Peyer's patch (tissue), 4 donors: ENCODE data around the gene NEU4. TPM values are rescaled to one million over a fixed set of nuclear protein-coding genes. Genes with fewer than 3 reads are reported as not detected.

ENCODE experiments used
- DNase-seq, 3 donors: peaks; one replicate each; pipeline ENCODE4 v3.0.0-alpha.2; 2017 to 2019
- H3K27ac ChIP-seq, 4 donors: fragments of 200-600 bp; sonication (generic); one replicate each; pipeline ENCODE4 v1.5.1; 2016 to 2019
- H3K27me3 ChIP-seq, 2 donors: fragments of 200-600 bp; sonication (generic); one replicate each; pipeline ENCODE4 v1.5.1; 2019
- H3K36me3 ChIP-seq, 3 donors: fragments of 200-600 bp; sonication (generic); one replicate each; pipeline ENCODE4 v1.5.1; 2016 to 2019
- H3K4me1 ChIP-seq, 4 donors: fragments of 200-600 bp; sonication (generic); one replicate each; pipeline ENCODE4 v1.5.1; 2016 to 2019
- H3K4me3 ChIP-seq, 4 donors: fragments of 200-600 bp; sonication (generic); 1 replicate in 3 of 4; 2 replicates in 1 of 4; pipeline ENCODE4 v1.5.1; 2016 to 2019; ENCODE audit warnings: mild to moderate bottlenecking in 1 of 4
- H3K9me3 ChIP-seq, 4 donors: fragments of 200-600 bp; sonication (generic); one replicate each; pipeline ENCODE4 v1.5.1; 2016 to 2019; ENCODE audit warnings: mild to moderate bottlenecking in 1 of 4
- CTCF ChIP-seq, 6 experiments: fragments of 450-650 bp in 4 of 6; fragments of 200-600 bp in 2 of 6; sonication (generic) in 1 of 6; IDR thresholded peaks; one replicate each; pipeline ENCODE4 v1.5.1; 2017 to 2019; ENCODE audit warnings: antibody characterized with exemption in 6 of 6, mild to moderate bottlenecking in 3 of 6, moderate library complexity in 1 of 6
- POLR2A ChIP-seq, 2 donors: fragments of 450-650 bp; IDR thresholded peaks; one replicate each; pipeline ENCODE4 v1.5.1; 2017; ENCODE audit warnings: antibody characterized with exemption in 2 of 2, mild to moderate bottlenecking in 2 of 2, moderate library complexity in 2 of 2
- total RNA-seq, 4 donors: library from RNA; depleted of rRNA; stranded (reverse); fragments of >200 nt; gene quantifications; one replicate each; pipeline ENCODE4 v1.1.0, GENCODE V29; 2016

The NEU4 gene
- total RNA-seq, 4 donors from 2014 or later, result 35.5 to 73.3 (median 55.9) TPM

GRCh38 chr2:241862775-241863535 lies 54.0 kb downstream of the NEU4 start:
- H3K4me3 ChIP-seq, result peak overlapping the region; percentile 8 to 29 (median 24)
- TF ChIP-seq CTCF (IDR thresholded peaks at IDR 0.05) (no peak), POLR2A (IDR thresholded peaks at IDR 0.05) (no peak)
- no peak for DNase-seq
- peak overlapping the region in 2 of 4 donors; percentile 13 to 47 for H3K27ac ChIP-seq
- H3K36me3 ChIP-seq, result no peaks in the 10 kb centered on the region
- no peaks in the 10 kb centered on the region for H3K27me3 ChIP-seq
- H3K9me3 ChIP-seq, result no peaks in the 10 kb centered on the region
- H3K4me1 ChIP-seq, result peaks cover 0 to 30% (median 23%) of the 10 kb centered on the region in 4 donors

GRCh38 chr2:241863536-241863954 lies 54.6 kb downstream of the NEU4 start:
- TF ChIP-seq POLR2A (IDR thresholded peaks at IDR 0.05) (no peak), CTCF (IDR thresholded peaks at IDR 0.05) (no peak)
- H3K4me3 ChIP-seq, result peak overlapping the region; percentile 8 to 29 (median 24)
- DNase-seq, result peak in 2 of 3 donors; percentile 43 to 67

GRCh38 chr2:241864168-241864849 lies 55.3 kb downstream of the NEU4 start:
- Histone ChIP-seq H3K27ac (peak overlapping the region in 1 of 4 donors; percentile 13), H3K4me3 (no peak overlapping the region), H3K9me3 (no peaks in the 10 kb centered on the region), H3K36me3 (no peaks in the 10 kb centered on the region), H3K27me3 (no peaks in the 10 kb centered on the region), H3K4me1 (peaks cover 0 to 22% (median 18%) of the 10 kb centered on the region in 4 donors)
- TF ChIP-seq CTCF (IDR thresholded peaks at IDR 0.05), result no peak
- TF ChIP-seq POLR2A (IDR thresholded peaks at IDR 0.05), result no peak
- no peak for DNase-seq

More at GRCh38 chr2:241863536-241863954, 54.6 kb downstream of the NEU4 start:
- Histone ChIP-seq H3K27ac (peak overlapping the region in 1 of 4 donors; percentile 47), H3K36me3 (no peaks in the 10 kb centered on the region), H3K27me3 (no peaks in the 10 kb centered on the region), H3K4me1 (peaks cover 0 to 29% (median 23%) of the 10 kb centered on the region in 4 donors), H3K9me3 (no peaks in the 10 kb centered on the region)

- no peak for TF ChIP-seq POLR2A (IDR thresholded peaks at IDR 0.05)
- TF ChIP-seq CTCF (IDR thresholded peaks at IDR 0.05), result no peak
- peak overlapping the region in 1 of 4 donors; percentile 2 for H3K27ac ChIP-seq
- H3K36me3 ChIP-seq, result no peaks in the 10 kb centered on the region
- no peaks in the 10 kb centered on the region for H3K27me3 ChIP-seq
- no peak for DNase-seq
- no peaks in the 10 kb centered on the region for H3K9me3 ChIP-seq
- no peak overlapping the region for H3K4me3 ChIP-seq
- peaks cover 0 to 16% (median 14%) of the 10 kb centered on the region in 4 donors for H3K4me1 ChIP-seq
Measured at GRCh38 chr2:241864850-241865213, 55.8 kb downstream of the NEU4 start.

GRCh38 chr2:241865416-241865956 lies 56.5 kb downstream of the NEU4 start:
- TF ChIP-seq POLR2A (IDR thresholded peaks at IDR 0.05) (no peak), CTCF (IDR thresholded peaks at IDR 0.05) (no peak)
- peaks cover 0 to 13% (median 7%) of the 10 kb centered on the region in 4 donors for H3K4me1 ChIP-seq
- no peaks in the 10 kb centered on the region for H3K27me3 ChIP-seq
- H3K36me3 ChIP-seq, result no peaks in the 10 kb centered on the region
- no peaks in the 10 kb centered on the region for H3K9me3 ChIP-seq
- no peak for DNase-seq
- H3K27ac ChIP-seq, result no peak overlapping the region
- no peak overlapping the region for H3K4me3 ChIP-seq
